Measurements from ENCODE around the gene THSD1. TPM values are rescaled to one million over a fixed set of nuclear protein-coding genes. Genes with fewer than 3 reads are reported as not detected.

Gene THSD1
- total RNA-seq, 4 donors from 2014 or later: 6.1 to 12.8 (median 7.9) TPM

DNA sequence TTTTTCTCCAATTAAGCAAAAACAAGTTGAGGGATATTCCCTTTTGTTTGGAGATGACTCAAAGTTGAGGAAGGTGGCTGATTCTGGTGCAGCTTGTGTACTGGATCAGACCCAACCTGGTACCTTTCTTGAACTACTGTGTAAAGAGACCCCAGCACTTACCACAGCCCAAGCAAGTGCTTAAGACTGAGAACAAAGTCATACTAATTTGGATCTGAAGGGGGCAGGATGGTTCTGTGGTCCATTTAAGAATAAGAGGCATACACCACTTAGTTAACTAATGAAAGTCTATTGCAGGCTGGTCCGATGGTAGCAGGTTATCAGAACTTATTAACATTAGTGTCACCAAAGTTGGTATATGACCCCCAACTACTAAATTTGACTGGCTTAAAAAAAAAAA is 6.3 kb downstream of the THSD1 start:
- intact Hi-C loops (cut with DNase I): no loop called here
- H3K4me3 ChIP-seq (replicated peaks in 1 of 3): no peak overlapping the region
- no peaks in the 10 kb centered on the region for H3K4me1 ChIP-seq
- no peak for DNase-seq
- WGBS, 2 donors: 84 to 85% methylated on average over 1 of the region's 1 CpG
- no peak overlapping the region for H3K27ac ChIP-seq
- H3K9me3 ChIP-seq: no peaks in the 10 kb centered on the region
- no peak for TF ChIP-seq POLR2A (IDR thresholded peaks at IDR 0.05)
- TF ChIP-seq, protein P1, sequence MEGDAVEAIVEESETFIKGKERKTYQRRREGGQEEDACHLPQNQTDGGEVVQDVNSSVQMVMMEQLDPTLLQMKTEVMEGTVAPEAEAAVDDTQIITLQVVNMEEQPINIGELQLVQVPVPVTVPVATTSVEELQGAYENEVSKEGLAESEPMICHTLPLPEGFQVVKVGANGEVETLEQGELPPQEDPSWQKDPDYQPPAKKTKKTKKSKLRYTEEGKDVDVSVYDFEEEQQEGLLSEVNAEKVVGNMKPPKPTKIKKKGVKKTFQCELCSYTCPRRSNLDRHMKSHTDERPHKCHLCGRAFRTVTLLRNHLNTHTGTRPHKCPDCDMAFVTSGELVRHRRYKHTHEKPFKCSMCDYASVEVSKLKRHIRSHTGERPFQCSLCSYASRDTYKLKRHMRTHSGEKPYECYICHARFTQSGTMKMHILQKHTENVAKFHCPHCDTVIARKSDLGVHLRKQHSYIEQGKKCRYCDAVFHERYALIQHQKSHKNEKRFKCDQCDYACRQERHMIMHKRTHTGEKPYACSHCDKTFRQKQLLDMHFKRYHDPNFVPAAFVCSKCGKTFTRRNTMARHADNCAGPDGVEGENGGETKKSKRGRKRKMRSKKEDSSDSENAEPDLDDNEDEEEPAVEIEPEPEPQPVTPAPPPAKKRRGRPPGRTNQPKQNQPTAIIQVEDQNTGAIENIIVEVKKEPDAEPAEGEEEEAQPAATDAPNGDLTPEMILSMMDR (IDR thresholded peaks at IDR 0.05): no peak
- no peaks in the 10 kb centered on the region for H3K27me3 ChIP-seq
- no peaks in the 10 kb centered on the region for H3K36me3 ChIP-seq

DNA sequence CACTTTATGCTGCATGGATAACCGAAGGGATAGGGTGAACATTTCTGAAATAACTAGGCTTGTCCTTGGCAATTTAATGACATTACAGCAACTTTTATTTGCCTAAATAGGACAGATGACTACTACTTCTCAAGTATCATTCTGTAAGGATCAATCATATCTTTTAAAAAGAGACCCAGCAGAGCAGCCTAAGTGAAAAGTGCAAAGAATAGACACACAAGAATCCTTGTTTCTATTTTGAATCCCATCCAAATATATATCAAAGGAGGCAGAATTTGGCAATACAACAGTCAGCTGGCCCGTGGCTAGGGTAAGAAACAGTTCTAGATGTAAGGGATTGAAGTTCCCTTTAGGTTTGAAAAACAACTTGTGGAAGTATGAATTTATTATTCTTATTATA is 6.9 kb downstream of the THSD1 start:
- Histone ChIP-seq H3K27me3 (no peaks in the 10 kb centered on the region), H3K9me3 (no peaks in the 10 kb centered on the region), H3K4me3 (replicated peaks in 1 of 3) (no peak overlapping the region), H3K36me3 (no peaks in the 10 kb centered on the region), H3K4me1 (no peaks in the 10 kb centered on the region), H3K27ac (no peak overlapping the region)
- TF ChIP-seq POLR2A (IDR thresholded peaks at IDR 0.05): no peak
- TF ChIP-seq, protein P1 (IDR thresholded peaks at IDR 0.05): no peak
- WGBS, 2 donors: 76 to 77% methylated on average over 2 of the region's 2 CpGs
- intact Hi-C loops (cut with DNase I): no loop called here
- DNase-seq: no peak

DNA sequence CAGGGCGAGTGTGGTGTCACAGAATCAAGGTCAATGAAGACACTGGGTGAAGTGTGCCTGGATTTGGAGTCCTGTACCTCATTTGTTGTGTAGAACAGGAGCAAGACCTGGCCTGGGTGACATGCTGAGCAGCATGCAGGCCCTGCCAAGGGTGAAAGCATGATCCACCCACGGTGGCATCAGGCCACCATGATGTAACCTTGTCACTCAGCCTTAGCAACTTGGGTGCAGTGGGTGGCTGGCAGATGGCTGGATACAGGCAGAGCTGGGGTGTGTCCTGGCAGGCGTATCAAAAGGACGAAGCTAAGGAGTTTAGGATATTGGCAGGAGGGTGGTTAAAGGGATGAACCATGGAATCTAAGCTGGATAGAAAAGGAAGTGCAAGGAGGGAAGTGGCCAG is 10.3 kb downstream of the THSD1 start:
- TF ChIP-seq, protein P1 (IDR thresholded peaks at IDR 0.05): no peak
- no peak for TF ChIP-seq POLR2A (IDR thresholded peaks at IDR 0.05)
- Histone ChIP-seq H3K27ac (no peak overlapping the region), H3K4me1 (no peaks in the 10 kb centered on the region), H3K27me3 (no peaks in the 10 kb centered on the region), H3K36me3 (no peaks in the 10 kb centered on the region), H3K4me3 (replicated peaks in 1 of 3) (no peak overlapping the region), H3K9me3 (no peaks in the 10 kb centered on the region)
- DNase-seq: no peak
- intact Hi-C loops (cut with DNase I): no loop called here
- 92 to 93% methylated on average over 4 of the region's 4 CpGs for WGBS, 2 donors

DNA sequence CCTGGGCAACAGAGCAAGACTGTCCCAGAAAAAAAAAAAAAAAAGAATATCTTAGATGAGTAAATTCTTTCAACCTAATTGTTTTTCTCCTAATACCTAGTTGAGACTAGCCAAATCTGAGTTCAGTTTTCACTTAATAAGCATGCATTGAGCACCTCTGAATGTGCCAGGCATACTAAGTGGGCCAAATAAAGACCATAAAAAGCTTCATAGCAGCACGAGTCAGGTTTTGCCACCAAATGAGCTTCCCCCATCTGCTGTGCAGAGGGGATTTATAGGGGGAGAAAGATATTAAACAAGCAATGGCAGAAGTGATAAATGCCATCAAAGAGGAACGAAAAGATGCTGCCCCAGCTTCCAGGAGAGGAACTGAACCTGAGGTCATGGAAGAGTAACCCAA is 11.4 kb downstream of the THSD1 start:
- WGBS, 2 donors: 83 to 86% methylated on average over 2 of the region's 2 CpGs
- TF ChIP-seq, protein P1 (IDR thresholded peaks at IDR 0.05): no peak
- TF ChIP-seq POLR2A (IDR thresholded peaks at IDR 0.05): no peak
- Histone ChIP-seq H3K36me3 (no peaks in the 10 kb centered on the region), H3K9me3 (no peaks in the 10 kb centered on the region), H3K4me1 (no peaks in the 10 kb centered on the region), H3K4me3 (replicated peaks in 1 of 3) (no peak overlapping the region), H3K27ac (no peak overlapping the region), H3K27me3 (no peaks in the 10 kb centered on the region)
- DNase-seq: no peak
- intact Hi-C loops (cut with DNase I): no loop called here

DNA sequence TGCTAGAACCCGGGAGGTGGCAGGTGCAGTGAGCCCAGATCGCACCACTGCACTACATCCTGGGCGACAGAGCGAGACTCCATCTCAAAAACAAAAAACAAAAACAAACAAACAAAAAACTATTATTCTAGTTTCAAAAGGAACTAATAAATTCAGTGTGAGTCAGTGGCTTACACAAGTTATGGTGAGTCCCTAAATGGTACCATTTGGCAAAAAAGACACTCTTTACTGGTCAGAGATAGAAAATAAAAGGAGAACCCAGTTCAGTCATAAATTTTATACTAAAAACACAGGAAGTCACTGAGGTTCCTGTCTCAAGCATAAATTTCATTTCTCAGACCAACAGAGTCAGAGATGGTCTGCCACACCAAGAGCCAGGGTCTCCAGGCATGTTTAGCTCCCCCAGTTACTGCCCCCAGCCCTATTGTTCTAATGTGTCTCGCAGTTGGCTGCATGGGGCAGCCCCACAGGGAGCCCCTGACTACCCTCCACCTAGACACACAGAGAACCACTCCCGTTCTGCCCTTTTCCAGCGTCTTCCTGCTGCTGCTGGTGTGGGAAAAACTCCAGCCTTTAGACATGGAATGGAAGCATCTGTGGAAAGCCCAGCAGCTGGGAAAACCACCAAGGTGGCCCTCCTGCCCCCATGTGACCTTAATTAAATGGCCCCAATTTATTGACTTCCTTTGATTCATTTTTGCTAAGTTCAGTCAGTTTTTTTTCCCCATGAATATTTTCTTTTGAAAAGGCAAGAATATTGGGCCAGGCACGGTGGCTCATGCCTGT is 12.2 kb downstream of the THSD1 start:
- no peaks in the 10 kb centered on the region for H3K4me1 ChIP-seq
- no peak for TF ChIP-seq POLR2A (IDR thresholded peaks at IDR 0.05)
- TF ChIP-seq, protein P1 (IDR thresholded peaks at IDR 0.05): no peak
- no peak overlapping the region for H3K27ac ChIP-seq
- H3K36me3 ChIP-seq: no peaks in the 10 kb centered on the region
- H3K4me3 ChIP-seq (replicated peaks in 1 of 3): no peak overlapping the region
- no peaks in the 10 kb centered on the region for H3K27me3 ChIP-seq
- DNase-seq: no peak
- H3K9me3 ChIP-seq: no peaks in the 10 kb centered on the region
- WGBS, 2 donors: 79 to 89% methylated on average over 8 of the region's 8 CpGs
- intact Hi-C loops (cut with DNase I): no loop called here
